Stimulated activated naive CD8-positive, alpha-beta T cell treated with anti-CD3 and anti-CD28 coated beads, Interleukin-15, amount 100 ng/mL, for 72 hours (primary cell): Measurements from ENCODE around the gene AP5Z1.
"Not testable (repeated sequence)": the region's sequence is repeated elsewhere in the genome, so short reads cannot be mapped to it uniquely, and the experiment has no call there.

Experiments used
- ATAC-seq: fragments of 150-1000 bp; cut with Tn5 transposase; 2 replicates; pipeline ENCODE4 v1.10.0; 2021; ENCODE audit warnings: mild to moderate bottlenecking, moderate library complexity
- DNase-seq, 2 donors: peaks; one replicate each; pipeline ENCODE4 v3.0.0; 2021 to 2022
- H3K27ac Mint-ChIP-seq, 2 donors: one replicate each; pipeline ENCODE4 v1.8.0; 2022; ENCODE audit warnings: mild to moderate bottlenecking in 2 of 2, mixed read lengths in 2 of 2, moderate library complexity in 2 of 2
- H3K27me3 Mint-ChIP-seq: one replicate; pipeline ENCODE4 v1.8.0; 2022; ENCODE audit warnings: mixed read lengths
- H3K4me1 Mint-ChIP-seq: one replicate; pipeline ENCODE4 v1.8.0; 2022; ENCODE audit warnings: mild to moderate bottlenecking, mixed read lengths
- H3K4me3 Mint-ChIP-seq, 2 donors: one replicate each; pipeline ENCODE4 v1.8.0; 2022; ENCODE audit warnings: mild to moderate bottlenecking in 2 of 2, mixed read lengths in 2 of 2, moderate library complexity in 1 of 2
- H3K9me3 Mint-ChIP-seq, 2 donors: one replicate each; pipeline ENCODE4 v1.8.0; 2022; ENCODE audit warnings: mixed read lengths in 2 of 2

The AP5Z1 gene

GRCh38 chr7:4788627-4789189, 13.3 kb downstream of the AP5Z1 start:
- Mint-ChIP-seq H3K9me3 (no peaks in the 10 kb centered on the region), H3K4me1 (peaks cover 11% of the 10 kb centered on the region)
- no peak for ATAC-seq

GRCh38 chr7:4789194-4790077, 14.0 kb downstream of the AP5Z1 start:
- Mint-ChIP-seq H3K4me3 (no peak overlapping the region), H3K9me3 (no peaks in the 10 kb centered on the region), H3K27me3 (no peaks in the 10 kb centered on the region), H3K27ac (peak overlapping the region in 1 of 2 donors; percentile 12), H3K4me1 (peaks cover 14% of the 10 kb centered on the region)
- DNase-seq (no peak), ATAC-seq (no peak)

More at GRCh38 chr7:4788627-4789189, 13.3 kb downstream of the AP5Z1 start:
- Mint-ChIP-seq H3K27me3 (no peaks in the 10 kb centered on the region), H3K4me3 (no peak overlapping the region), H3K27ac (no peak overlapping the region)
- no peak for DNase-seq

- H3K27ac Mint-ChIP-seq = peak overlapping the region in 1 of 2 donors; percentile 84
- H3K4me1 Mint-ChIP-seq = peaks cover 18% of the 10 kb centered on the region
- no peak overlapping the region for H3K4me3 Mint-ChIP-seq
- no peaks in the 10 kb centered on the region for H3K9me3 Mint-ChIP-seq
- DNase-seq (no peak), ATAC-seq (no peak)
- H3K27me3 Mint-ChIP-seq = no peaks in the 10 kb centered on the region
These were observed 14.6 kb downstream of the AP5Z1 start for GRCh38 chr7:4790078-4790465.

DNA sequence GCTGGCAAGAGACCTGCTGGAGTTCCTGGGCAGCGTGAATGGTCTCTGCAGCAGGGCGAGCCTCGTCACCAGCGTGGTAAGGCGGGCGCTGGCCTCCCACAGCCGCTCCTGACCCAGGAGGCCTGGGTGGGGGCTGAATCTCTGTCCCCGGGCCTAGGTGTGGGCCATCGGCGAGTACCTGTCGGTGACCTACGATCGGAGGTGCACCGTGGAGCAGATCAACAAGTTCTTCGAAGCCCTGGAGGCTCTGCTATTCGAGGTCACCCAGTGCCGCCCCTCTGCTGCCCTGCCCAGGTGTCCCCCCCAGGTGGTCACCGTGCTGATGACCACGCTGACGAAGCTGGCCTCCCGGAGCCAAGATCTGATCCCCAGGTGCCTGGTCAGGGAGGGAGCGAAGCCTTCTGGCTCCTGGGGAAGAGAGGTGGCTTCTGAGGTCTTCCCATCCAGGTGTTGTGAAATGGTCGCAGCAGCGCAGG, 15.1 kb downstream of the AP5Z1 start:
- DNase-seq (no peak), ATAC-seq (no peak)
- no peaks in the 10 kb centered on the region for H3K9me3 Mint-ChIP-seq
- H3K4me1 Mint-ChIP-seq = peaks cover 18% of the 10 kb centered on the region
- no peaks in the 10 kb centered on the region for H3K27me3 Mint-ChIP-seq
- no peak overlapping the region for H3K27ac Mint-ChIP-seq
- no peak overlapping the region for H3K4me3 Mint-ChIP-seq

- peaks cover 18% of the 10 kb centered on the region for H3K4me1 Mint-ChIP-seq
- no peaks in the 10 kb centered on the region for H3K9me3 Mint-ChIP-seq
- no peaks in the 10 kb centered on the region for H3K27me3 Mint-ChIP-seq
- peak overlapping the region; percentile 54 to 88 for H3K27ac Mint-ChIP-seq
- DNase-seq (no peak), ATAC-seq (no peak)
- peak overlapping the region in 1 of 2 donors; percentile 33 for H3K4me3 Mint-ChIP-seq
These were observed 15.8 kb downstream of the AP5Z1 start for GRCh38 chr7:4791101-4791737.

- Mint-ChIP-seq H3K4me3 (peak overlapping the region in 1 of 2 donors; percentile 60), H3K9me3 (no peaks in the 10 kb centered on the region), H3K4me1 (peaks cover 18% of the 10 kb centered on the region), H3K27ac (peak overlapping the region; percentile 54 to 88), H3K27me3 (no peaks in the 10 kb centered on the region)
- DNase-seq (peak; percentile 74 to 85), ATAC-seq (peak; percentile 74)
These were observed 16.5 kb downstream of the AP5Z1 start for GRCh38 chr7:4791738-4792536.

DNA sequence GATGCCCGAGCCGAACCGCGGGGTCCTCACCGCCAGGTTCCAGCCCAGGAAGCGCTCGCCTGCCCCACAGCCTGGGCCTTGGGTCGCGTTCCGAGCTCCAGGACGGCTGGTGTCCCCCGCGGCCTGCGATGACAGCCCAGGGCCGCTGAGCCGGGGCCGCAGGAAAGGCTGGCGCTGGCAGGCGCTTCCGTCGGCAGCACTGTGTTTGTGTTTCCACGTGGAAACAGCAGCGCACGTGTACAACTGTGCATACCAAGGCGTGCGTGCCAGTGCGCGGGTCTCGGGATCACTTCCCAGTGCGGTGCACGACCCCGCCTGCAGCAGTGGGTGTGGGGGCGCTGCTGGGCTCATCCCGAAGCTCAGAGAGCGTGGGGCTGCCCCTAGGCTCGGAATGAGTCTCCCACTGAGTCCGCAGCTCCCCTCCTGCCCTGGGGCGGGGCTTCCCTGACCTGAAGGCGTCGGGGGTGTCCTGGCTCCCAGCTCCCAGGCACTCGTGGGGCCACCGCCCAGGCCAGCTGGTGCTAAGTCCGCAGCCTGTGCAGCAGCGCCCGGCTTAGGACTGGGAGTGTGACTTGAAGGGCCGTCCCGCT, 17.2 kb downstream of the AP5Z1 start:
- ATAC-seq (peak; percentile 27), DNase-seq (no peak)
- no peak overlapping the region for H3K27ac Mint-ChIP-seq
- no peaks in the 10 kb centered on the region for H3K9me3 Mint-ChIP-seq
- no peaks in the 10 kb centered on the region for H3K27me3 Mint-ChIP-seq
- peaks cover 18% of the 10 kb centered on the region for H3K4me1 Mint-ChIP-seq
- H3K4me3 Mint-ChIP-seq = peak overlapping the region in 1 of 2 donors; percentile 60

- not testable (repeated sequence) for DNase-seq, H3K4me3 Mint-ChIP-seq, H3K9me3 Mint-ChIP-seq, ATAC-seq, H3K27me3 Mint-ChIP-seq, H3K27ac Mint-ChIP-seq
- H3K4me1 Mint-ChIP-seq = peaks cover 22% of the 10 kb centered on the region
These were observed 18.1 kb downstream of the AP5Z1 start for GRCh38 chr7:4793385-4793993.

- H3K4me3 Mint-ChIP-seq, H3K27me3 Mint-ChIP-seq, ATAC-seq, H3K9me3 Mint-ChIP-seq, DNase-seq, H3K27ac Mint-ChIP-seq: not testable (repeated sequence)
- peaks cover 23% of the 10 kb centered on the region for H3K4me1 Mint-ChIP-seq
These were observed 18.7 kb downstream of the AP5Z1 start for GRCh38 chr7:4794171-4794570.

DNA sequence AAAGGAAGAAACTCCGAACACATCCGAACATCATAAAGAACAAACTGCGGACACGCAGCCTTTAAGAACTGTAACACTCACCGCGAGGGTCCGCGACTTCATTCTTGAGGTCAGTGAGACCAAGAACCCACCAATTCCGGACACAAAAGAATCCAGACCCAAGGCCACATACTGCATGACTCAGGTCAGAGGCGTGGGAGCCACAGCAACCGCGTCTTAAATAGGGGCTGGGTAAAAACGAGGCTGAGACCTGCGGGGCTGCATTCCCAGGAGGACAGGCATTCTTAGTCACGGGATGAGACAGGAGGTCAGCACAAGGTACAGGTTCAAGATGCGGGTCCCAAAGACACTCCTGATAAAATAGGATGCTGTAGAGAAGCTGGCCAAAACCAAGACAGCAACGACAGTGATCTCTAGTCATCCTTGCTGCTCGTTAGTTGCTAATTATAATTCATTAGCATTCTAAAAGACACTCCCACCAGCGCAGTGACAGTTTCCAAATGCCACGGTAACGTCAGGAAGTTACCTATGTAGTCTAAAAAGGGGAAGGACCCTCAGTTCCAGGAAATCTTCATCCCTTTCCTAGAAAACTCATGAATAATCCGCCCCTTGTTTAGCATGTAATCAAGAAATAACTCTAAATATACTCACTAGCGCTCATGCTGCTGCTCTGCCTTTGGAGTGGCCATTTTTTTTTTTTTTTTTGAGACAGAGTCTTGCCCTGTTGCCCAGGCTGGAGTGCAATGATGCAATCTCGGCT, 19.3 kb downstream of the AP5Z1 start:
- no peak for ATAC-seq
- no peaks in the 10 kb centered on the region for H3K9me3 Mint-ChIP-seq
- no peaks in the 10 kb centered on the region for H3K27me3 Mint-ChIP-seq
- peaks cover 23% of the 10 kb centered on the region for H3K4me1 Mint-ChIP-seq
- no peak overlapping the region for H3K4me3 Mint-ChIP-seq
- no peak overlapping the region for H3K27ac Mint-ChIP-seq
- no peak for DNase-seq

- Mint-ChIP-seq H3K9me3 (no peaks in the 10 kb centered on the region), H3K4me3 (no peak overlapping the region), H3K27me3 (no peaks in the 10 kb centered on the region), H3K27ac (no peak overlapping the region), H3K4me1 (peaks cover 17% of the 10 kb centered on the region)
- DNase-seq = no peak
- no peak for ATAC-seq
These were observed 21.0 kb downstream of the AP5Z1 start for GRCh38 chr7:4796453-4796852.

- no peak overlapping the region for H3K27ac Mint-ChIP-seq
- no peaks in the 10 kb centered on the region for H3K27me3 Mint-ChIP-seq
- no peaks in the 10 kb centered on the region for H3K9me3 Mint-ChIP-seq
- H3K4me1 Mint-ChIP-seq = peaks cover 12% of the 10 kb centered on the region
- peak; percentile 71 to 74 for DNase-seq
- ATAC-seq = peak; percentile 74
- H3K4me3 Mint-ChIP-seq = no peak overlapping the region
These were observed 22.7 kb downstream of the AP5Z1 start for GRCh38 chr7:4797858-4798705.

GRCh38 chr7:4798706-4799235, 23.3 kb downstream of the AP5Z1 start:
- no peak overlapping the region for H3K27ac Mint-ChIP-seq
- H3K9me3 Mint-ChIP-seq = no peaks in the 10 kb centered on the region
- peaks cover 12% of the 10 kb centered on the region for H3K4me1 Mint-ChIP-seq
- DNase-seq (no peak), ATAC-seq (no peak)
- H3K27me3 Mint-ChIP-seq = no peaks in the 10 kb centered on the region
- no peak overlapping the region for H3K4me3 Mint-ChIP-seq
